Hematopoietic multipotent progenitor cell treated with erythropoietin and hydrocortisone succinate and interleukin-3 and kit ligand, for 8 days (in vitro differentiated cells): ENCODE data around the gene IGF2BP2.
A peak's percentile ranks its signal among the peaks of the same experiment; 100 is the strongest.
"Not testable (repeated sequence)": the region's sequence is repeated elsewhere in the genome, so short reads cannot be mapped to it uniquely, and the experiment has no call there.

Source experiments
- DNase-seq: peaks from one replicate; pipeline ENCODE4 v3.0.0-alpha.2; 2015

The IGF2BP2 gene

DNA sequence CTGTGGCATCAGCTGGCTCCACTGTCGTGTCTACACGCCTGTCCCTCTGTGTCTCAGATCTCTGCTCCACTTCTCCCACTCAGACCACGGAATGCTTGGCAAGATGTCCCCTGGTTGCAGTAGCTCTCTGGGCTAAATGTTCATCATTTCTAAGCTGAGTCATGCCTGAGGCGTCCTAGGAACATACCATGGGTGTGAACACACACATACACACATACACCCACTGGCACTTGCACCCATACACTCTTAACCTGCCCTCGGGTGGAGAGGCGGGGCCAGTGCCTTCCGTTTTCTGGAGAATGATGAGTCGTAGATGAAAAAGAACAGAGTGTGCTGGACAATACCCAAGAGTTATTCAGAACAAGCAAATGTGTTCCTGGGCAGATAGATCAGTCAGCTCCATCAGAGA is 166.3 kb downstream of the IGF2BP2 start:
- peak; percentile 78 for DNase-seq

DNA sequence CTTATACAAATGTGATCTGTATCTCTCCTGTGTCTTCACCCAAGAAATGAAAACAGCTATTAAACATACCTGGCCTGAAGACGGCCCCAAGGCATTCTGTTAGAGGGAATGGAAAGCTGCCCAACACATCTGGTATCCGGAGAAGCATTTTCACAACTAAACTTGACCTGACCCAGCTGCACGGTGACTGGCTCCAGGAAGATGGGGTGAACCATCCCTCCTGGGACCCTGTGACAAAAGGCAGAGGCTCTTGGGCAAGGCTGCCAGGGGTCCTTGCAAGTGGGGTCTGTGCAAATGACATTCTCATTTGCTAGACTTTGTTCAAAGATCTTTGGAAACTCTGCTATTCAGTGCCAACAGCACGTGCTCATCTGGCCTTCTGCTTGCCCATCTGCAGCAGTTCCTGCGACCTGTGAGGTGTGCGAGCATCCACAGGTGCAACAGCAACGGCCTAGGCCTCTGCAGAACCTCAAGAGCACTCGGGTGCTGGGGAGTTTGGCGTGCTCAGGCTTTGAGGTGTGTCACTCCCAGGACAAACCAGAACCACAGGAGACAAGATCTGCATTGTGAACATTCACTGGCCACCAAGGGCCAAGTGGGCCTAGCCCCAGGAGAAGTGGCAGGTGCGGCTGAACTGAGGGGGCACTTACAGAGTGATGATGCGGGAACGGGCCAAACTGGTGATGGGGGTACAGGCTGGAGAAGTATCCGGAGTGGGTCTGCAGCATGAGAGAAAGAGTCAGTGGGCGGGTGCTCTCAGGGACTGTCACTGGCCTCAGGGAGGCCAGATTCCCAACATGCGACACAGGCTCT is 166.9 kb downstream of the IGF2BP2 start:
- DNase-seq = no peak

DNA sequence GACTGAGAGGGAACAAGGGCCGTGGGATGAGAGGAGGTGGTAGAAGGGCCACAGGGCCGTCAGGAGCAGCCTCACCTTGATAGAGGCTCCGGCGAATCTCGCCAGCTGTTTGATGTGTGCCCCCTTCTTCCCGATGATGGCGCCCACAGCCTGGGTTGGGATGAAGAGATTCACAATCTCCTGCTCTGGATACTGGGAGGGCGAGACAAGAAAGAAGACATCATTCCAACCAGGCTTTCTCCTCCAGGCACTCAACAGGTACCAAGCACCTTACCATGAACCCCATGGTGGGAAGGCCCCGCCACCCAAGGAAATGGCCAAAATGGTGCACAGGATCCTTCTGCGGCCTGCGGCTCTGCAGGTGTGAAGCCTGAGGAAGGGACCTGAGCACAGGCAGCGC is 167.6 kb downstream of the IGF2BP2 start:
- DNase-seq = no peak

DNA sequence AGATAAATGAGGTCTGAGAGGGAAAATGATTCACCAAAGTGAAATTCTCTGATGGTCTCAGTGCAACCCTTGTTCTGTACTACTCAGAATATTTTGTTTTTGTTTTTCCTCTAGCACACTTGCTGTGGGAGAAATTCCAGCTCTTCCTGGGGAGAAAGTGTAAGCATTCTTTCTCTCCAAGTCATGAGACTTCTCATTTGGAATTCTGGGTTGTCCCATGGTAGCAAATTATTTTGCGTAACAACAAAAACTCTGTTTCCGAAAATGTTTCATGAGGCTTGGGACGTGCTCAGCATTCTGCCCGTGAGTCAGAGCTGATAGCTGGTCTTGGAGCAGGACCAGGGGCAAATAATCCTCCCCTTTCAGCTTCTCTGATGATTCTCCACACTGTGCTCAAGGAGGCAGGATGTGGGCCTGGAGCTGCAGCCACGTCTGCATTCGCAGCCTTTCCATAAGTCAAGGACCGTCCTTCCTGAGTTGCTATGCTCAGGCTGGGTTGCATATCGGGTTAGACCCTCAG is 168.5 kb downstream of the IGF2BP2 start:
- DNase-seq = no peak

DNA sequence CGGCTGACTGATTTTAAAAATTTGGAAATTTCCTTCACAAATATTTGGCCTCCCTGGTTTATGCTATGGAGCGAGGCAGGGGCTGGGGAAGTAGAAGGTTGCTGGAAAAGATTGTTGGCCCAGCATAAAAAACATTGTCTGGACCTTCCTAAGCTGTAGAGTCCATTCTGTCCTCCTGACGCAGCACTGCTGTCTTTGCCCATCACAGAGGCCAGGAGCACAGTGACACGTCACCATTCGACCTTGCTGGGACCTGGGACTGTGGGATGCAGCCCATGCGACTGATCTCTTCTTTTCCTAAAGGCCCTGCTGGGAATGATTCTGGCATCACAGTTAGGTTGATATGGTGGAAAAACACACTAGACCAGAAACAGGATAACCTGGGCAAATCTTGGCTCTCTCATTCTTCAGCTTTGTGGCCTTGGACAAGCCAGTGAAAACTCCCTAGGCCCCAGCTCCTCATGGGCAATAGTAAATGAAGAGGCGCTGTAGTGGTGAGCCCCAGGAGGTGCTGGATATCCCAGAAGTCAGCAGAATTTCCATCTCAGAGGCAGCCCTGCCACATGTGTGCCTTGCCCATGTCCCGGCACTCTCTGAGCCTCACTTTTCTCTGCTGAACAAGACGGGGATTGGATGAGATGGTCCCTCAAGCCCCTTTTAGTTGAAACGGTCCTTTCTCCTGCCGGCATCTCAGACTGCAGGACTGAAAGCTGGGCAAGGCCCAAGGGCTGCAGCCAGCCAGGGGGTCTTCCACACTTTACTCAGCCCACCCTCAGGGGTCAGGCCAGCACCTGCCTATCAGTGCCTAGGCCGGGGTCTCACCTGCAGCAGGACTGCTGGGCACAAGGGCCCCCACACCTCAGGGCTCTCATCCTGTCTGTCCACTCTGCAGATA is 169.2 kb downstream of the IGF2BP2 start:
- DNase-seq = no peak

DNA sequence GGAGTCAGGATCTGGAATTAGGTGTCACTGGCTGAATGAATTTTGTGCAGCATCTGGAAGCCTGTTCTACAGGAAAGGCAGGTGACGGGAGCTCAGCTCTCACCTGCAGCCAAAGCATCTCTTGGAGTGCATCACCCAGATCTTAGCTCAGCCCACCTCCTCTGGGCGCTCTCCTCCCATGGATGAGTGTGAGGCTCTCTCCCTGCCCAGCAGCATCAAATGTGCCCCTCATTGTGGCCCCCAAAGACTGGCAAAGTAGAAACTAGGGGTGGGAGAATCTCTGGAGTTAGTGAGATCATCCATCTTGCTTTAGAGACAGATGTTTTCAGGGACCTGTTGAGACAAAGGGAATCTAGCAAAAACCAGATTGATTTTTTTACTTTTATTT is 170.1 kb downstream of the IGF2BP2 start:
- no peak for DNase-seq

DNA sequence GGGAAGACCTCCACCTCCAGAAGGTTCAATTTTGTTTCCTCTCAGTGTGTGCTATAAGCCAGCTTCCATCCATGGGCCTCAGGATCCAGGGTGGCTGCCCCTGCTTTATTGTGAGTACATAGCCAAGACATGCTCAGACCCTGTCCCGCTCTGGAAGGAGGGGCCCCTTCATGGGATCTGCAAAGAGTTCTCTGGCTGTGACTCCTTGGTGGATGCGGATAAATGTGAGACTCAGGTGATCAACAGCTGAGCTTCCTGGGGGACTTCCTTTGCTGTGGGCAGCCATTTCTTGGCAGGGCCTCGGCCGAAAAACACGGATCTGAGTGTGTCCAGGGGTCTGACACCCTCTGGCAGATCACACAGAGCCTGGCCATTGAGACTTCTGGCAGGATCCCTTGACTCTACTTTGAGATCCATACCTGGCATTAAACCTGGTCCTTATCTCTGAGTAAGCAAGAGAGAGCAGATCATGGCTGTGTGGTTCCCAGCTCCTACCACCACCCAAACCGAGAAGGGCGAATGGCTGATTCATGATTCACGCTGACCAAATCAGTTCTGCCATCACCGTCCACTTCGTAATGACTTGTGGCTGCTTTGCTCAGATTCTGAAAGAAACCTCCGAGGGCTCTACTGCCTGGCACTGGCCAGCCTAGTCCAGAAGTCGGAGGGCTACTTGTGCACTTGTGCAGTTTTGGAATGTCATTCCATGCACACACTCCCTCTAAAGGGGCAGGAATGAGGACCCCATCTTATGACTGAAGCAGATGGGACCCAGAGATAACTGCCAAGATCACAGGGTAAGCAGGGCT is 170.7 kb downstream of the IGF2BP2 start:
- DNase-seq = no peak

DNA sequence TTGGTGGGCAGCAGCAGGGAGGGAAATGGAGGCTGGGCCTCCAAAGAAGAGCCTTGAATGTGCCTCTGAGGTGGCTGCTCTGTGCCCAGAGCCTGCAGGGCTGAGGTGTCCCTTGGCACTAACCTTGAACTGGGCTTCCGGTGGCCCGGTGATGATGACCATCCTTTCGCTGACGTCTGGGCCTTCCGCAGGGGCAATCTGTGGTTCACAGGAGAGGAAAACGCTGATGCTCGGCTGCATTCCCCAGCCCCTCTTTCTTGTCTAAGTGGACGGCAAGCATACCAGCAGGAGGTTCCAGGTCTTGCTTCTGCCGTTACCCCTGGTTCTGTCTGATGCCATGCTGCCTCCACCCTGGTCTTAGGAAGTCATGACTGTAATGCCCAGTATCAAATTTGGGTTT is 172.9 kb downstream of the IGF2BP2 start:
- no peak for DNase-seq

DNA sequence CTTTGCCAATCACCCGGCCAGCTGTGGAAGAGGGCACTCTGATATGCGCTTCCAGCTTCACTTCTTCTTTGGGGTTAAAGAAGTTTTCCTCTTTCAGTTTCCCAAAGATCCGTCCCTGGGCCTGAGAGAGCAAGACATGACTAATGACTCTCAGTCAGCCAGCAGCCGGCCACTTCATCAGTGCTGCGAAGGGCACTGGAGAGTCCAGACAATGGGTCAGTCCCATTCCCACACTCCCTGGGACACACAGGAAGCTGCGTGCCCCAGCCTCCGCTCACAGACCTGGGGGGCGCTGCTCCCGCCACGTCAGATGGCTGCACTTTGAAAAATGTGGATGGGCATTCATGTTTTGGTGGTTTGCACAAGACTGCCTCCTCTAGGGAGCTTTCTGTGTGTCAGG is 175.4 kb downstream of the IGF2BP2 start:
- no peak for DNase-seq

DNA sequence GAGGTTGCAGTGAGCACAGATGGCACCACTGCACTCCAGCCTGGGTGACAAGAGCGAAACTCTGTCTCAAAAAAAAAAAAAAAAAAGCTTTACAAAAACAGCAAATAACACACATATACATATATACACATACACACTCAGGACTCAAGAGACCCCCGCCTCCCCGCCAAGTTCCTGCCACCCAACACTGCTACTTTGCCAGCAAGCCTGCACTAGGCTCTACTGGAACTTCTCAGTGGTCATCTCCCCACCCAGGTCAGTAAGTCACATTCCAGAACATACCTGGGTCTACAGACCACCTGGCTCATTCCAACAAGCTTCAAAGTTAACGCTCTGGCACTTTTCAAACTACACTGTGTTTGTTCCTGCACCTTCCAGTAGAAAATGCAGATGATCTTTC is 176.4 kb downstream of the IGF2BP2 start:
- DNase-seq = no peak

DNA sequence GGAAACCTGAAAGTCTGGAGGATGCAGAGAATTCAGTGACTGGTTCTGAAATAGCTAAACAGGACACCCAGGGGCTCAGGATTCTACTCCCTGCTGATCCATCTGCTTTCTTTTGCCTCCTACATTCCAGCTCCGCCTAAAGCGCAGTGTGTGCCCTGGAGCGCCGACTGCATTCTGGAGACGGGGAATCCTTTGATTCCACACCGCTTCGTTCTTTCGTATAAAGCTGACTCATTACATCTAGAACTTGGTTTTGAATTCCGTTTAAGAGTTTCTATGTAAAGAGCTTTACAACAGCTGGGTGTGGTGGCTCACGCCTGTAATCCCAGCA is 177.0 kb downstream of the IGF2BP2 start:
- no peak for DNase-seq

DNA sequence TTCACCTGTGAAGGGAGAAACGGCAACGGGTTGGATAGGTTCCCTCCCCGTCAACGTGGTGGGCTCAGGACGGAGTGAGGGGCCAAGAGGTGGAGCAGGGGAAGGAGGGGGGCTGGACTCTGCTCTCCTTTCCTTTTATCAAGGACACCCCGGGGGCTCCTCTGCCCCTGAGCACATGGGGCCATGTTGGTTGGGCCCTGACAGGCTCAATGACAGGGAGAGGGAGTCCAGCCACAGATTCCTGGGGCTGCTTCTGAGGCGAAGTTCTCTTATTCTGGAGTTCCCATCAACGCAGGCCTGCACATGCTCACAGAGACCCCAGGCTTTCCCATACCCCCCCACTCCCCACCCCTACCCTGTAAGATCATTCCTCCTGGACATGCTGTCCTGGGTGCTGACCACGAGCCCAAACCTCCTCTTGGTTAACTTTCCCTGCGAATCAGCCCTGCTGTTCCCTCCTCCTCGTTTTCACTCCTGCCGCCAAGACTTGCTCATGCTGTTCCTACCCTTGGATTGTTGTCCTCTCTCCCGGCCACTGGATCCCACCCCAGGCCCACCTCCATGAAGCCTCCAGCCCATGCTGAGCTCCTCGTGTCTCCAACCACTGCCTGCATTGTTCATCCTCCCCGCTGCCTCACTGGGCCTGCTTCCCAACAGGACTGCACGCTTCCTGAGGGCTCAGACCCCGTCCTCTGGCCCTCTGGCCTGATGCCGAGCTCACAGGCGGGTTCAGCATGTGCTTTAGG is 177.5 kb downstream of the IGF2BP2 start:
- no peak for DNase-seq

DNA sequence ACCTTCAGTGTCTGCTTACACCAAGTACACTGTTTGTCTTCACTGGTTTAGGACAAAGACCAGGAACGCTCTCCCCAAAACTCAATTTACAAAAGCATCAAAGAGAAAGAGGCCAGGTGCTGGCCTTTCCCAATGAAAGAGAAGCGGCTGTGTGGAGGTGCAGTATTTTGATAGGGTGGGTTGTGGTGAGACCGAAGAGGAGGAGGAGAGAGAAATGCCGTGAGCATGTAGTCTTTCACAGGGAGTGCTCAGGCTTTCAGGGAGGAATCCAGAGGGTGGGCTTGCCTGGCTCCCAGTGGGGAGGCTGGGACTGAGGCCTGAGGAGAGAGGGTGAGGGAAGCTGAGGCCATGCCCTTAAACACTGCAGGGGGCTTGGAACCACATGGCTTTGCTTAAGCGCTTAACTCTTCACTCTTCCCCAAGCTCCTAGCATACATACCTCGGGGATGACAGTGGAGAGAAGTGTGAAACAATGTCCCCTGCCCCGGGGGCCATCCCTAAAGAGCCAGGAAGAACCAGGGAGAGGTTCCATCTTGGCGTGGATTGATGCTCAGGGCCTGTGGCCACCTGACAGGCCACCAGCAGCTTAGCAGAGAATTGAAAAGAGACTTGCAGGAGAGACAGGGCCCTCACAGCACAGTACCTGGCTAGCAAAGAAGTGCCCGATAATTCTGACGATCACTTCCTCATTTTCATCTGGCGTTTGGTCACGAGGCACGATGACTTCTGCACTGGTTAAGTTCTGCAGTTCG is 178.3 kb downstream of the IGF2BP2 start:
- no peak for DNase-seq

DNA sequence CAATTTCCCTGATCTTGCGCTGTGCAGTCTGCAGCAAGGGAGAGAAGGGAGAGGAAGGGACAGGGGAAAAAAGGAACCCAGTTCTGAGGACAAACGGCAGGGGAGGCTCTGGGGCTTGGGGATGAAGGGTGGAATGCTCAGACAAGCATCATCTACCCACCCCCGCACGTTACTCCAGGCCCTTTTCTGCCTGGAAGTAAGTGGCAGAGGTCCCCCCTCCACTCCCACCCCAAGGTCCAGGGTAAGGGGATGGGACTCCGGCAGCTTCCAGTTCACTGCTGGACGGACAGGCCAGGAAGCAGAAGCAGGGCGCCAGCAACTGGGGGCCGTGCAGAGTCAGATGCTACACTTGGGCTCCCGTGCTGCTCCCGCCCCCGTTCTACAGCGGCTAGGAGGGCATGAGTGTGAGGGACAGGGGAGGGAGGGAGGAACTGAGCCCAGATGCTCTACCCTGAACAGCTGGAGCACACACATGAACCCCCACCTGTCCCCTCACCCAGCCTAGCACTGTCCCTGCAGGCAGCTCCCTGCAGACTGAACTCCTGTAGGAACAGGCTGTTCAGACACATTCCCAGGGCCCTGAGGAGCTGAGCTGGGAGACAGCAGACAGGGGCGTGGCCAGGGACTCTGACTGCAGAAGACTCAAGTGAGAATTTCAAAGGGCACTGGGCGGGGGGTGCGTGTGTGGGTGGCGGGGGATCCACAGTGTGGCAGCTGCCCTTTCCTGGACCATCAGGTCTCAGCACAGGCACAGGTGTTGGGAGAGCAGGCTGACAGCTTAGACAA is 179.1 kb downstream of the IGF2BP2 start:
- DNase-seq = no peak

DNA sequence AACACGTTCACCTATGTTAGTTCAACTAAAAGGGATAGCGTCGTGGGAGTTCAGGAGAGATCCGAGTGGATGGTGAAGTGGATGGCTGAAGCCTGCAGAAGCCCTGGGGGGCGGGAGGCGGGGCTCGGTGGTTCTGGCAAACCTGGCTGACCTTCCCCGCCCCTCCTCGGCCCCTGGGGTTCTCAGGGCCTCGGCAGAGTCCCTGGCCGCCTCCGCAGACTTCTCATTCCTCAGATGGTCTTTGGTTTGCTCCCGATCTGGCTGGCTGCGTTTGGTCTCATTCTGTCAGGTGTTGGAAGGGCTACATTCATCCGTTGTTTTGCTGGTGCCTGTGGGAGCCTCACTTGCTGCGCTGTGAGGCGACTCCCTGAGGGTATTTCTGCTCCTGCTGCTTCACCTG is 179.7 kb downstream of the IGF2BP2 start:
- DNase-seq = not testable (repeated sequence)

DNA sequence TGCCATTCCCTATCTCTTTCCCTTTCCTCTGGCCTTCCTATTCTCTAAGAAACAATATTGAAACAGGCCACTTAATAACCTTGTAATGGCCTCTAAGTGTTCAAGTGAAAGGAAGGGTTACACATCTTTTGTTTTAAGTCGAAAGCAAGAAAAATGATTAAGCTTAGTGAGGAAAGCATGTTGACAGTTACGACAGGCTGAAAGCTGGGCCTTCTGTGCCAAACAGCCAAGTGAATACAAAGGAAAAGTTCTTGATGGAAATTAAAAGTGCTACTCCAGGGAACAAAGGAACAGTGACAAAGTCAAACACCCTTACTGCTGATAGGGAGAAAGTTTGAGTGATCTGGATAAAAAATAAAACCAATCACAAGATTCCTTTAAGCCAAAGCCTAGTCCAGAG is 184.5 kb downstream of the IGF2BP2 start:
- no peak for DNase-seq

DNA sequence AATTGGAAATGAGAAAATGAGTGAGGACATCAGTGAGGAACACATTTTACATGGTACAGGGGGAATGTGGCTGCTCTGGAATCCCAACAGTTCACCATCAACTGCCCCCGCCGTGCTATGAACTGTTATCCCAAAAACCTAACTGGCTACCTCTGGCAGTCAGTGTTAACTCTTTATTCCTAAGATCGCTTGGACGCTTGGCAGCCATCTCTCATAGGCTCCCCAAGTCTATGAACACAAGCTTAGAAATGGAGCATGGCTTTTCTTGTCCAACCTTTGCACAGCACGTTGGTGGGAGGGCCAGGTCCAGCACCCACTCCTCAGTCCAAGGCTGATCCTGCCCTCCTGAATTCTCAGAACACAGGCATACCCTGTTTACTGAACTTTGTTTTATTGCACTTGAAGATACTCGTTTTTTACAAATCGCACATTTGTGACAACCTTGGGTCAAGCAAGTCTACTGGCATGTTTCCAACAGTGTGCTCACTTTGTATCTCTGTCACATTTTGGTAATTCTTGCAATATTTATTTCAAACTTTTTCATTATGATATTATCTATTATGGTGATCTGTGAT is 185.1 kb downstream of the IGF2BP2 start:
- DNase-seq = no peak

DNA sequence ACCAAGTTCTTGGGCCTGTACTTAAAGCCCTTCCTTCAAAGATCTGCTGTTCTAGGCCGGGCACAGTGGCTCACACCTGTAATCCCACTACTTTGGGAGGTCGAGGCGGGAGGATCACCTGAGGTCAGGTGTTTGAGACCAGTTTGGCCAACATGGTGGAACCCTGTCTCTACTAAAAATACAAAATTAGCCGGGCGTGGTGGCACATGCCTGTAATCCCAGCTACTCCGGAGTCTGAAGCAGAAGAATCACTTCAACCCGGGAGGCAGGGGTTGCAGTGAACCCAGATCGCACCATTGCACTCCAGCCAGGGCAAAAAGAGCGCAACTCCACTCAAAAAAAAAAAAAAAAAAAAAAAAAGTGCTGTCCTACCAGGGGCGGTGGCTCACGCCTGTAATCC is 186.2 kb downstream of the IGF2BP2 start:
- not testable (repeated sequence) for DNase-seq

DNA sequence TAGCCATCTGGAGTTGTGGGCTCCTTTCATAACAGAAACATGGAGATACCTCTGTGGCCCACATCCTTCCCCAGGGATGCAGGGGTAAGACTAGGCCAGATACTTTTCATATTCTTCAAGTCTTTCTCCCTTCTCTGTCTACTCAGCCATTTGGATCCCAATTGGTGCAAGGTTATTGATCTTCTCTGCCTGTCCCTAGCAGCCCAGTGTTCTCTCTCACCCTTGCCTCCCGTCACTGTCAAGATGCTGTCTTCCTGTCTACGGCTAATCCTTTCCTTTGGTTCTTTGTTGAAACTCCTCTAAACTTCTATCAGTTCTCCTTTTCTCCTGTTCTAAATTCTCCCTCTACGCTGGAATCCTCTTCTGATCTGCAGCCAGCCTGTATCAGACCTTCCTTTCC is 187.5 kb downstream of the IGF2BP2 start:
- DNase-seq = no peak

DNA sequence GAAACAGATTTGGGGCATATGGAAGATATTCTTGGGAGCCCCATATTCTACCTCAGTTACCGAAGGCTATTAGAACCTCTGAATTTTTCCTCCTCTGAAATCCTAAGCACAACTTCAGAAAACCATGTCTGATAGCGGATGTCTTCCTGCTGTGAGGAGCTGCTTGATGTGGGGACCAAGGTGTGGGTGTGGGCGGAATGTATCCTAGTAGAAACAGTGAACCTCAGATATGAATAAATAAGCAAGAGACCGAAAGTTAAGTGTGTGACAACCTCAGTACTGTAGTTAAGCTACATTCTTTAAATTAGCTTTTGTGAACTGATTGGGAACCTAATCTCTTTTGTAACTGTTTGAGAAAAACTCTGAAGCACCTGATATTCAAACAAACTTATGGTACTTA is 191.8 kb downstream of the IGF2BP2 start:
- DNase-seq = no peak
